K562 (cell line): ENCODE results near the gene CPA4. TPM values are rescaled to one million over a fixed set of nuclear protein-coding genes. Genes with fewer than 3 reads are reported as not detected.

Experiments used
- ATAC-seq: fragments of 200-7000 bp; cut with Tn5 transposase; 3 replicates; pipeline ENCODE4 v1.9.1; 2020; ENCODE audit warnings: moderate library complexity
- BruUV-seq: library from RNA; stranded (reverse); fragments of 400-500 nt; replicated peaks from 2 replicates; lab custom pipeline; 2021; lab: Mats Ljungman, UMichigan
- CTCF ChIA-PET: fragments of 300-600 bp; formaldehyde crosslinking; extraction: SDS; loops from one replicate; lab custom pipeline; 2021; ENCODE audit warnings: low intra/inter-chr PET ratio; lab: Yijun Ruan, JAX
- POLR2A ChIA-PET: fragments of 300-600, 350-650 bp; sonication (Branson Sonifier 250); formaldehyde crosslinking; extraction: SDS; loops from one replicate; lab custom pipeline; 2021; ENCODE audit warnings: antibody characterized with exemption, inconsistent platforms; lab: Yijun Ruan, JAX
- DNase-seq, 4 experiments: peaks; one replicate each; pipeline versions ENCODE4 v3.0.0 to v3.0.0-alpha.2; 2011 to 2018; ENCODE audit warnings: low spot score in 3 of 4, mixed read lengths in 3 of 4; ENCODE audit errors: extremely low read depth in 1 of 4
- FAIRE-seq: peaks from 2 replicates; lab custom pipeline; 2011; peaks lifted over from hg19 to GRCh38; lab: Jason Lieb, UNC
- H2AFZ ChIP-seq: 2 replicates; pipeline ENCODE4 v1.6.0; 2011; ENCODE audit warnings: low read depth, low read length, control low read depth, inconsistent platforms
- H3K27ac ChIP-seq: fragments of 200-600 bp; 3 replicates; pipeline ENCODE4 v1.8.0; 2011; ENCODE audit warnings: low read depth, mild to moderate bottlenecking, control low read depth, inconsistent platforms, low read length, moderate library complexity, mixed read lengths; ENCODE audit errors: extremely low read depth
- H3K27me3 ChIP-seq, 2 experiments: fragments of 300-600 bp in 1 of 2; 2 replicates in 1 of 2; 3 replicates in 1 of 2; pipeline versions ENCODE4 v1.6.0 to v1.8.0; 2011; ENCODE audit warnings: inconsistent platforms in 2 of 2, low read length in 2 of 2, mild to moderate bottlenecking in 1 of 2, mixed read lengths in 1 of 2, moderate library complexity in 1 of 2; ENCODE audit not compliant: control insufficient read depth in 2 of 2, insufficient read depth in 2 of 2
- H3K36me3 ChIP-seq: fragments of 300-600 bp; 3 replicates; pipeline ENCODE4 v1.8.0; 2011; ENCODE audit warnings: mild to moderate bottlenecking, low read length, inconsistent platforms; ENCODE audit not compliant: control insufficient read depth, insufficient read depth
- H3K4me1 ChIP-seq, 2 experiments: fragments of 200-600 bp in 1 of 2; replicated peaks in 1 of 2; 2 replicates in 1 of 2; 3 replicates in 1 of 2; pipeline versions ENCODE4 v1.5.1 to v1.8.0; 2011; ENCODE audit warnings: inconsistent platforms in 2 of 2, low read length in 2 of 2, mild to moderate bottlenecking in 1 of 2, mixed read lengths in 1 of 2, moderate library complexity in 1 of 2; ENCODE audit not compliant: control insufficient read depth in 2 of 2, insufficient read depth in 2 of 2
- H3K4me2 ChIP-seq: 2 replicates; pipeline ENCODE4 v1.6.1; 2011; ENCODE audit warnings: low read length, control low read depth, inconsistent platforms, mixed read lengths; ENCODE audit not compliant: insufficient read depth
- H3K4me3 ChIP-seq: fragments of 200-600 bp; sonication (generic), shearing (Covaris generic); 2 replicates; pipeline ENCODE4 v1.5.1; 2016; ENCODE audit warnings: control low read depth, inconsistent platforms
- H3K79me2 ChIP-seq: fragments of 200-600 bp; 3 replicates; pipeline ENCODE4 v1.8.0; 2011; ENCODE audit warnings: low read length, inconsistent platforms; ENCODE audit not compliant: control insufficient read depth, insufficient read depth
- H3K9ac ChIP-seq, 2 experiments: 2 replicates each; pipeline versions ENCODE4 v1.6.0 to v1.6.1; 2011; ENCODE audit warnings: low read depth in 2 of 2, low read length in 2 of 2, control low read depth in 1 of 2, inconsistent platforms in 1 of 2, mild to moderate bottlenecking in 1 of 2, mixed read lengths in 1 of 2; ENCODE audit not compliant: insufficient read depth in 1 of 2
- H3K9me1 ChIP-seq: one replicate; pipeline ENCODE4 v1.6.0; 2011; ENCODE audit warnings: inconsistent platforms, mild to moderate bottlenecking, low read length, moderate library complexity; ENCODE audit not compliant: control insufficient read depth, insufficient read depth
- H3K9me3 ChIP-seq: replicated peaks from 2 replicates; pipeline ENCODE4 v1.5.1; 2011; ENCODE audit warnings: low read depth, low read length, inconsistent platforms; ENCODE audit not compliant: control insufficient read depth, insufficient read depth
- H4K20me1 ChIP-seq: replicated peaks from 2 replicates; pipeline ENCODE4 v1.6.1; 2011; ENCODE audit warnings: low read length, inconsistent platforms, mixed read lengths; ENCODE audit not compliant: control insufficient read depth, insufficient read depth
- ARID4B ChIP-seq: sonication (generic); formaldehyde crosslinking; IDR thresholded peaks from 2 replicates; pipeline ENCODE4 v1.8.0; 2022; ENCODE audit warnings: mild to moderate bottlenecking, missing genetic modification reagents
- MAFG ChIP-seq: fragments of 450-650 bp; conservative IDR thresholded peaks from 2 replicates; pipeline ENCODE4 v1.6.1; 2016; ENCODE audit warnings: missing genetic modification characterization, missing compliant biosample characterization
- REST ChIP-seq, 2 experiments: fragments of 450-650 bp; formaldehyde crosslinking in 1 of 2; IDR thresholded peaks; 2 replicates each; pipeline versions ENCODE4 v1.4.0 to v1.6.1; 2014 to 2020; ENCODE audit warnings: mild to moderate bottlenecking in 2 of 2, borderline replicate concordance in 1 of 2, low read depth in 1 of 2
- WGBS: fragments of 100-300 bp; shearing (Covaris generic); methylation state at CpG from one replicate; pipeline ENCODE4 v1.1.6; 2016; ENCODE audit warnings: low coverage, mixed read lengths; ENCODE audit not compliant: insufficient coverage; ENCODE audit errors: missing lambda C conversion rate; 5-methylcytosine and 5-hydroxymethylcytosine counted together
- in situ Hi-C: fragments of 300-500 bp; cut with MboI; formaldehyde crosslinking; loops from 4 replicates; pipeline ENCODE4 v1.15.0; 2018; ENCODE audit warnings: inconsistent platforms, mixed read lengths
- intact Hi-C: fragments of 100-400 bp; cut with micrococcal nuclease; formaldehyde crosslinking; loops from 2 replicates; pipeline ENCODE4 v1.14.2; 2022
- polyA plus RNA-seq, 8 experiments: library from polyadenylated mRNA; depleted of rRNA in 4 of 8; stranded (reverse) in 5 of 8; unstranded in 3 of 8; fragments of >200 nt; fragmentation: Nextera tagmentation in 2 of 8; fragmentation: Illumina TruSeq in 1 of 8; extraction: Ambion mirVana in 2 of 8; extraction: Trizol in 1 of 8; gene quantifications; 2 replicates each; pipeline versions ENCODE4 v1.2.1 to v1.2.3, GENCODE V29; 2011 to 2014; ENCODE audit warnings: inconsistent platforms in 1 of 8, missing spikeins in 1 of 8
- total RNA-seq, 7 experiments: library from RNA; depleted of rRNA in 6 of 7; stranded (reverse); fragments of >200 nt in 6 of 7; fragmentation: Illumina TruSeq in 2 of 7; extraction: Trizol in 2 of 7; gene quantifications; 2 replicates each; pipeline versions ENCODE4 v1.2.1 to v1.2.3, GENCODE V29; 2011 to 2021; ENCODE audit warnings: low replicate concordance in 1 of 7
- TF ChIP-seq, protein P1 (sequence below): sonication (generic); formaldehyde crosslinking; IDR thresholded peaks from 2 replicates; pipeline ENCODE4 v1.9.0; 2022; ENCODE audit warnings: mild to moderate bottlenecking, missing genetic modification reagents

The CPA4 gene
- total and polyA plus RNA-seq, 9 of the 15 experiments (the other 6 are each of a cell fraction or from before 2014, with no cell fraction given) = not detected

- WGBS = 5% methylated on average over 20 of the region's 20 CpGs
- Histone ChIP-seq H3K4me1 (no peaks in the 10 kb centered on the region), H3K4me2 (no peak overlapping the region), H3K9ac (peak overlapping the region in 1 of 2 experiments; percentile 8; a peak in 1 of 4 replicates), H3K36me3 (no peaks in the 10 kb centered on the region), H4K20me1 (no peaks in the 10 kb centered on the region), H3K4me3 (no peak overlapping the region), H3K9me1 (no peaks in the 10 kb centered on the region), H3K27ac (no peak overlapping the region), H3K79me2 (no peaks in the 10 kb centered on the region), H3K9me3 (no peaks in the 10 kb centered on the region), H3K27me3 (peaks cover 73 to 87% of the 10 kb centered on the region in 2 experiments), H2AFZ (no peak overlapping the region)
- in situ Hi-C loops = no loop called here
- no peak for DNase-seq
- FAIRE-seq = no peak
- ATAC-seq = peak; percentile 11; the same call in 1 of the 3 replicates
- CTCF ChIA-PET = no interaction called here
- intact Hi-C loops = no loop called here
- no TSS peak for BruUV-seq
- POLR2A ChIA-PET = interaction anchor here (0.7 to 1.3 kb wide), 3 partner anchors 13 to 893 kb away, joined by 3 read pairs; no protein-coding TSS in a partner anchor
- TF ChIP-seq ARID4B (0 out of 2 replicates have a peak, but pooled peaks have one; percentile 36), MAFG (no peak), REST (IDR thresholded peaks at IDR 0.05; ENCODE audit: borderline replicate concordance) (peak; percentile 36), REST (CRISPR knock-in tag; IDR thresholded peaks at IDR 0.05; ENCODE audit: low read depth) (no peak)
- TF ChIP-seq, protein P1, sequence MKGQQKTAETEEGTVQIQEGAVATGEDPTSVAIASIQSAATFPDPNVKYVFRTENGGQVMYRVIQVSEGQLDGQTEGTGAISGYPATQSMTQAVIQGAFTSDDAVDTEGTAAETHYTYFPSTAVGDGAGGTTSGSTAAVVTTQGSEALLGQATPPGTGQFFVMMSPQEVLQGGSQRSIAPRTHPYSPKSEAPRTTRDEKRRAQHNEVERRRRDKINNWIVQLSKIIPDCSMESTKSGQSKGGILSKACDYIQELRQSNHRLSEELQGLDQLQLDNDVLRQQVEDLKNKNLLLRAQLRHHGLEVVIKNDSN (CRISPR knock-in tag) = 0 out of 2 replicates have a peak, but pooled peaks have one; percentile 15
These were observed 4.9 kb downstream of the CPA4 start for GRCh38 chr7:130297628-130298543.
